ENCODE measurements around the gene SLC38A2.

SLC38A2 gene

DNA sequence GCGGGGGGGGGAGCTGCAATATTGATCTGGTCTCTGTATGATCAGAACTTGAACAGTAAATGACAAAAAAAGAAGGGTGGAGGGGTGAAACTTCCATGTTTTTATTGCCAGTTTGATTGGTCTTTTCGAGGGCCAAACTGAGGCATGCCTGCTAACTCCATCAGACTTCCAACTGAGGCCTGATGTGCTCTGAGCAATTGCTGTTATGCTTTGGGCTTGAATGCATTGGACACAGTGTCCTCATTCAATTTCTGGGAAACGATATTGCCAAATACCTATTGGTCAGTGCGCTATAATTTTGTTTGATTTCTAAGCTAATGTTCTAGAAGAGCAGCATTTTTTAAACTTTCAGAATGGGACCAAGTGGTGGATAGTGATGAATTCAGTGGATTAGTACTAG lies 2.1 kb upstream of the SLC38A2 start:
- DNase-seq (ENCODE audit: low spot score) = no peak

DNA sequence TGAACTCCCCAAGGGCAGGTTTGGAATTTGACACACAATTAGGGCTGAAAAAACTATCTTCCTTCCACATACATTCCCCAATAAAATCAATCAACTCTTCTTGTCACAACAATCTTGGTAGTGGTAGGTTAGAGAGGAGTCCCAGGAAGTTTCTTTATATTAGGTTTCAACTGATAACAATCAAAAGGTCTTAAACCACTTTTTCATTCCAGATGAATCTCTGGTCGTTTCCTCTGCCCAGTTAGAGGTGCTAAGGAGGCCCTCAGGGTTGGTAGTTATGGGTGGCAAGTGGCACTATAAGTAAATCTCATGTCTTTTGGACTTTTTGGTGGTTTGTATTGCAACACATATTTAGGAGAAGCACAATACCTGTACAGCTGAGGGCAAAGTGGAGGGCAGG lies 1.7 kb upstream of the SLC38A2 start:
- DNase-seq (ENCODE audit: low spot score) = no peak

DNA sequence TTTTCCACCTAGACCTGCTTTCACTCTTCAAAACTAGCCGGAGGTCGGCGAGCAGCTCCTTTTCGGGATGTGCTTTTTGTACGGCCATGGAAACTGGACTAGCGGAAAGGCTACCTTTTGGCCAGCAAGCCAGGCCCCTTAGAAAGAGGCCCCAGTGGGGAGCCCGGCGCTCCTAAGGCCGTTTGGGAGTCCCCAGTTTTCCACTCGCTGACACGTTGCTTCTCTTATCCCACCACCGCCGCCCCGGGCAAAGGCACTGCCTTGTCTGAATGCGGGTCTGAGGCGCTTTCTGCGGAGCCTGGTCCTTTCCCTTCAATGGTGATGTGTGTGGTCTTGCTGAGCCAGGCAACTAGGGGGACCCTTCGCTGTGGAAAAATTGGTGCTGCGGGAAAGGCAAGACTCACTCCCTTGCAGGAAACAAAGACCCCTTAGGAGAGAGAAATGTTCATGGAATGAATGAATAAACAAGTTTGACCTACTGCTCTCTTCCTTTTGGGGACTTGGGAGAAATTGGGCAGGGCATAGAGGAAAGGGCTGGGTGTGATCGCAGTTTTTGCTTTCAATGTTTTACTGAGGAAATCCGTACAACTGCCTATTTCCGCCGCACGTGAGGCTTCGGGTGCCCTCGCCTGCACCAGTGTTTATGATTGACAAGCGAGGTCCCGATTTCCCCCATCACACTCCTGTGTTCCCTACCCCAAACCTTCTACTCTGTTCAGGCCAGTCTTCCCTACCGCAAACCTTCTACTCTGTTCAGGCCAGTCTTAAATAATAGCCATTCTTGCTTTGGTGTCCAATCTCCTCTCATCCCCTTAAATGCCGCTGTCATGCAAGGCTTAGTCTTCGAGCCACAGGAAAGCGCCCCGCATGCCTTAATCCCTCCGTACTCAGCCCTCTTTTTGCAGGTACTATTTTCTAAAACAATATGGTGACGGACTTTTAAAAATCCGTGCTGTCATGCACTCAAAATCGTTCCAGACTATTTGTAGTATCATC lies 1.0 kb upstream of the SLC38A2 start:
- peak; percentile 58 for DNase-seq (ENCODE audit: low spot score)

DNA sequence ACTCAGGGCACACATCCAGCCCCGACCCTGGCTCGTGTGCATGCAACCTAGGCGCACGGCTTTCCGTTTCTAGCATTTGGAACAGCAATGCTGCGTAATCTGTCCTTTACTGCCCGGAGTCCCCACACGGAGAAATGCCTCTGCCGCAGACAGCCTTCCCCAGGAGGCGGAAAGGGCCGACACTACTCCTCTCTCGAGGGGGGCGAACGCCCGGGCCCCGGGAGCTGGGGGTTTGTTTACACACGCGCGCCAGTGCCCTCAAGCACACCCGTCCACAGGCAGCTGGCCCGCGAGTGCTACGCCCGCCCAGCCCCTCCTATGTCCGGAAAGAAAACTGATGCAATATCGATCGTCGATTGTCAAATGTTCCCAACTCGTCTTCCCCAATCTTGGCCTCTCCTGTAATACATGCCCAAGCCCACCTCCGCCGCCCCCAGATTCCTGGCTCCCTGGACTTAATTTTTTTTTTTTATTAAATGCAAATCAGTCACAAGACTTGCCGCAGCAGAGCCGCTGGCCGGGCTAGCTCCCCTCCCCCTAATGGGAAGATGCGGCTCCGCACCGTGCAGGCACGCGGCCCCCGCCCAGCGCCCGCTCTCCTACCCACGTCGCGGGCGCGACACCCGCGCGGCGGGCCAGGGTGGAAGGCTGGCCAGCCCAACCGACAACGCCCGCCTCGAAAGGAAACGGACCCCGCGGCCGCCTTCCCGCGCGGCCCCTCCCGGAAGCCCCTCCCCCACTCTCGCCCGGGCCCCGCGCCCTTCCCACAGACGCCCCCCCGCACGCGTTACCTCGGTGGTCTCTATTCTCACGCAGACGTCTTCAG lies 642 bp downstream of the SLC38A2 start:
- DNase-seq (ENCODE audit: low spot score) = peak; percentile 52

DNA sequence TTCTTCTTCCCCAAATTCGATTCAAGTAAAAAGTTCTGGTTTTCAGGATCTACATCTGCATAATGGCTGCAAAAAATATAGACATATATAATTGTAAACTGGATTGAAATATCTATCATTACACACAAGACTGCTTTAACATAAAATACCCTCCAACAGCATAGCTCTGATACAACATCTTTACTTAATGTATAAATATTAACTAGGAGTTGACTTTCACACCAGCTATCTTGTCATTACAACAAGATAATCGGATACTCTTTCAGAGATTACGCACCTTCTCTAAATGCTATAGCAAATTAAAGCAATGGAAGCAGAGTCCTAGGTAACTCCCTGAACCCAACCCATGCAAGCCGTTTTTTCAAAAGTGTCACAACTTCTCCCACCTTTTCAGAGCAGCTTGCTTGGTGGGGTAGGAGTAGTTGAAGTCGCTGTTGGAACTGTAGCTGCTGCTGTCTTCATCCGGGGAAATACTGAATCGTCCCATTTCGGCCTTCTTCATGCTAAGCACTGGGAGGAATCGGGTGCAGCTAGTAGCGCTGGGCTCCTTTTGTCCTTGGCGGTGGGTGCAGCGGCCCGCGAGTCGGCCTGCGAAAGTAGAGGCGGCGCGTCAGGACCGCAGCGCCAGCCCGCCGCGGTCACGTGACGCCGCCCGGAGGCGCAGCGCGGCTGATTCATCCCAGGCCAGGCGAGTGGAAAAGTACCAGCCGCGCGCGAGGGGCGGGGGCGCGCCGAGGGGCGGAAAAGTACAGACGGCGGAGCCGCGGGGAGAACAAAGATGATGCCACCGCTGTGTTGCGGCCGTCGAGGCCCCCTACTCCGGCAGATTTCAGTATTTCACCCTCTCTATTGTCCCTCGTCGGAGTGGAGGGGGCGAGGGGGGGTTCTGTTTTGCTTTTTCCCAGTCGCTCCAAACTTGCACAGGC lies 1.5 kb downstream of the SLC38A2 start:
- peak; percentile 94 for DNase-seq (ENCODE audit: low spot score)

DNA sequence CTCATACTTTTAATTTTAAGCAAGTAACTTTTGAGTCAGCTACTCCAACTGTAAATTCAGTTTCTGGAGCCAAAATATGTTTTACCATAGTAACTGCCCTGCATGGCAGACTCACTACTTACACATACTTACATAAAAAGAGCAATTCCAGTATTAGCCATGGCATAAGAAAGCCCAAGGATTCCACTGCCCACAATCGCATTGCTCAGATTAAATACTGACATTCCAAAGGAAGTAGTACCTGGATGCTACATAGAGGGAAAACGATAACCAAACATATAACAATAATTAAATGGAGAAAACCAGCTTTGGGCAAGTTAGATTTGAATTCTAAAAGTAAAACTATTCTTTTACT lies 2.2 kb downstream of the SLC38A2 start:
- no peak for DNase-seq (ENCODE audit: low spot score)

DNA sequence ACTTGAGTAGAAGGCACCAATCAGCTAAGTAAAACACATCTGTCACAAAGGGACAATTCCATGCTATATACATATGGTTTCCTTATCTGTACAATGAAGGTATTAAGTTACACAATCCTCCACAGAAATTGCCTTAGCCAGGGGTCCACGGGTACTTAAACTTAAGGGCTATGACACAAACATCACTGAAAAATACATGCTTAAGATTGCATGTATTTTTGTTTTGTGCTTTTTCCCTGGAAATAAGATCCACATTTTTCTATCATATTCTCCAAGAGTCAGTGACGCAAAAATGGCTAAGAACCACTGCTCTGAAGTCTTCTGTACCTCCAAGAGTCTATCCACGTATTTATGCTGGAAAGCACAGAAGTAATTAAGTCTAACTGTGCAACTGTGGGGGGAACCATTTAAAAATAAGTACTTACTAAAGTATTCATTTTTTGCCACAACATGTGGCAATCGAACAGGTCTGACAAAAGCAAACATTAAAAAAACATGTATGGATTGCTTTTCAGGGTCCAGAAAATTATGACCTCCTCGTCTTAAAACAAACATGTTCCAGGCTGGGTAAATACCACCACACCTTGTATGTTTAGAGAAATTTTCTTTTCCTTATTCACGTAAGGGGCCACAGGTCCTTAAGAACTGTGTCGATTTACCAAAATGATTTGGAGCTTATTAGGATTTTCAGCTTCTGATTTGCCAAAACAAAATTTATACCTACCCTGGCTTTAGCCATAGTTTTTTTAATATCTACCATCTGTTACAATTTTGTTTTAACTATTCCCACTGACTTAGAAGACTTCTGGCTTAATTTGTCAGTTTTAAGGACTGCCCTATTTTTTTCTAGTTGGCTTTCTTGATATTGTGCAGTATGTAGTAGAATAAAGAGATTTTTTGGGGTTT lies 2.8 kb downstream of the SLC38A2 start:
- no peak for DNase-seq (ENCODE audit: low spot score)

DNA sequence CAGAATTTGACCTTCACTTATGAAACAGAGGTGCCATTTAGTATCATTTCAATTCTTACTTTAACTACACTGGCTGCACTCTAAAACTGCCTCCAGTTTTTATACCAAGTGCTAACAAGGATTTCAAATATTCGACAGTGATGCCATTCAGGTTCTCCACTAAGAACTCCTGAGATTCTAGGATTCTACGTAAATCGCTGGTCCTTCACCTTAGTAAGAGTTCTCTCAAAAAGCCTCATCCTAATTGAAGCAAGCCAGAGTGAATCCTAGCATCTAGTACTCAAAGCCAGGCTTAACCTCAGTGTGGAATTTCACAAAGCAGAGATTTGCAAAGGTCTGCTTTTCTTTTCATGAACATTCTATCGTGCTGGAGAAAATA lies 3.5 kb downstream of the SLC38A2 start:
- no peak for DNase-seq (ENCODE audit: low spot score)

DNA sequence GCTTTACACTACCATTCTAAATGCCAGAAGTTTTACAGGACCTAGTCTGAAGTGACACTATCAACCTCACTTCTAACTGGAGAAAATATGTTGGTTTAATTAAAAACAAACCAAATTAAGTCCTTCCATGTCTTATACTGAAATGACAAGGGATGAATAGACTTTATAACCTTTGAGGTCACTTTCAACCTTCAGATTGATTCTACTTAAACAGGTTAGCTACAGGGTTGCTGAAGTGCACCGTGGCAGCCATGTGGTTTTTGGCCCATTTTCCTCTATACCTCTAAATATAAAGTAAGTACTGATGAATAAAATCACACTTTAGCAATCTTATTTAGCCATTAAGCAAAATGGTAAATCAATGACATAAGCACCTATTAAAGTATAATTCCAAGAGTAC lies 3.9 kb downstream of the SLC38A2 start:
- no peak for DNase-seq (ENCODE audit: low spot score)

DNA sequence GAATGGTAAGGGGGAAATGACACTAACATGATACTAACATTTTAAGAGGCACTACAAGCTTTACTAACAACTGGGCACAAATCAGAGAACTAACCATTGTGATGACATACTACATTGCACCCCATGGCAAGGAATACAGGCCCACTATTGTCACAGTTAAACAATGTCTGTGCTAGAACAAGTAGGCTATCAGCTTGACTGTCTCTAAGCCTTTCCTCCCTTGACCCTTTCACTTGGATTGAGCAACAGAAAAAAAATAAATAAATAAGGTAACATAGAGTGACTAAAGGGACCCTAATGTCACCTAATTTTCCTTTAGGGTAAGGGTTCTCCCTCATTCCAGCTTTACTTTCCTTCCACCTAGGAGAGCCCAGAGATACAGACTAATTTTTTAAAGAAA lies 4.4 kb downstream of the SLC38A2 start:
- no peak for DNase-seq (ENCODE audit: low spot score)

DNA sequence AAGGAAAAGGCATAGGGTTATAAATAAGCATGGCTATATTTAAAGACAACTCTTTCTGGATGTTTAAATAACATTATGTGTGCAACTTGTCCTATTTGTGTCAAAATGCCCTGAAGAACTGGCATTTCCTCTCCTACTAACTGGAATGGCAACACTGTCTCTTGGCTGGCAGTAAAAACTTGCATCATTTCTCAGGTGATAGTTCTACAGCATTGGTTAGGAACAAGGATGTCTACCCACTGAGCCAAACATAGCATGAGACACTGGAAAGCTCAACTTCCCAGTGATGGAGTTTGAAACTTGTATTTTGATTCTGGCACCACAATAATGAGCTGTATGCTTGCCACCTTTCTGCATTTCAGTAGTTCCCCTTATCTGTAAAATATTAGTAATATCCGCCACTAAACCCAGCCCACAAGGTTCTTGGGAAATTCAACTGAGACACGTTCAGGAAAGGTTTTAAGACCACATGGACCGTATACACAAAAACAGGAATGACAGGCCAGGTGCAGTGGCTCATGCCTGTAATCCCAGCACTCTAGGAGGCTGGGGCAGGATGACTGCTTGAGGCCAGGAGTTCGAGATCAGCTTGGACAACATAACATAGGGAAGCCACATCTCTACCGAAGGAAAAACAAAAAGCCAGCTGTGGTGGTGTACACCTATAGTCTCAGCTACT lies 5.1 kb downstream of the SLC38A2 start:
- no peak for DNase-seq (ENCODE audit: low spot score)

DNA sequence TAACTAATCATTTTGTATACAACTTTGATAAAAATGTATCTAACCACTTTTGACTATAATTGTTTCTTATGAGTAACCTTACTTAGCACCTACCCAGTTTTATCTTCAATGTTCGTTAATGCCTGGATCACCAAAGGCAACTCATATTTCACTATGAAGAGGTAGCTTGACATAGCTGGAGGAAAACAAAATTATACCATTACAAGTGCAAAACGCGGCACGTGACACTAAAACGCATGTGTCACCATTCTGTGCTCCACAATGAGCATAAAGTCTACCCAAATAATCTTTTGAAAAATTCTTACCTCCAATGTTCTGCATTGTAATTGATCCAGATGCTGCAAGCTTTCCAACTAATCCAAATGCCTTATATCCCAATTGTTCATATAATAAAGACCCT lies 5.8 kb downstream of the SLC38A2 start:
- no peak for DNase-seq (ENCODE audit: low spot score)

DNA sequence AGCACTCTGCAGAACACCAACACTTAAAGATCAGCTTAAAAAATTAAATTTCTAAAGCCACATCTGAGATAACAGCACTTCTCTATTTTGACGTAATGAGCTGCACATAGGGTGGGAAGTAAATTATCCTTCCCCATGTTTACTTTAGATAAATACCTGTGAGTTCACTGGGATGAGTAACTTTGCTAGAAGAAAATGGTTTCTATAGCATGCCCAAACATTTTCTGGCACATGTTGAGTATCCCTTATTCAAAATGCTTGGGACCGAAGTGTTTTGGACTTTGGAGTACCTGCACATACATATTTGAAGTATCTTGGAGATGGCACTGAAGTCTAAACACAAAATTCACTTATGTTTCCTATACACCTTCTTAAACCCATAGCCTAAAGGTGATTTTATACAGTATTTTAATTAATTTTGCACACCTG lies 6.6 kb downstream of the SLC38A2 start:
- DNase-seq (ENCODE audit: low spot score) = no peak

DNA sequence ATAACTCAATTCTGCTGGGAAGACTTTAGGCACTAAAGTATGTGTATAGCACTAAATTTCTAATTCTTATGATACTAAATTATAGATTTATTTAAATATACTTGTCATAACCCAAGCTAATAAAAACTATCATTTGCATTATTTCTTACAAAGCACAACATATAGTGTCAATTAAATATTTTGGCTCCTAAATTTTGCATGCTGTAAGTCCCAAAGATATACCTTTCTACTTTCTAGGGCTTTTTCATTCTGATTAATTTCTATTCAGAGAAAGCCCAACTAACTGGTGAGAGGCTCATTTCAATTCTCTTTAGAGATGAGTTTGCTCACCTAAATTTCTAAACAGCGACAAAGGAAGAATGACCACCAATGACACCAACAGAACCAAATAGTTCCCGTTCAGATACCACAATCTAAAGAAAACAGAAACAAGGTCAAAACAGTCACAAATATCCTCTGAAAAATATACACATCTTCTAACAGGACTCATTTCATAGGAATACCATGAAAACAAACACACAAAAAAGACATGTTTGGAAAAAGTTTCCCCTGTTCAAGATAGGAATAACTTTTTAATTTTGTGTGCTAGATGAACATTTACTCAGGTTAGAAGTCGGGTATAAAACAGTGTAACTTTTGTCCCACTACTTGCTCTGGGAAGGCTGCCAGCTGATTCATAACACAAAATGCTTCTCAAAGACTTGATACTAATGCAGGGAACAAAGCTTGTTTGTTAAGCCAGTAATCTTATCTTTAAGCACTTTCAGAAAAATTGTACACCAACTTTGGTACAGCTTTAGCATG lies 7.6 kb downstream of the SLC38A2 start:
- peak; percentile 55 for DNase-seq (ENCODE audit: low spot score)

DNA sequence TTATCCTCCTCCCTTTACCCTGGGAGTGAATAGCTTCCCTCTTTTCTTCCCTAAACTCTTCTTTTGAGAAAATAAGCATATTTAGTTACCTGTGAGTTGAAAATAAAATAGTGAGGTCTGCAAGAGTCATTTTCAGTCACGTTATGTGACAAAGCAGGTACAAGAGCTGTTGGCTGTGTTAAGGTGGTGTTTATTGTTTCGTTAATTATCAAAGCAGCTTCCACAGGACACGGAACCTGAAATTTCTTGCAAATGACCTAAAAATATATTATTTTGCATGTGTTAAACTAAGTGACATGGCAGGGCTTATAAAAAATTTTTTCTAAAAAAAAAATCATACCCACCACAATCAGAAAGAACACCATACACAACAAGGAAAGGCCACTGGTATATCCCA lies 8.3 kb downstream of the SLC38A2 start:
- no peak for DNase-seq (ENCODE audit: low spot score)

DNA sequence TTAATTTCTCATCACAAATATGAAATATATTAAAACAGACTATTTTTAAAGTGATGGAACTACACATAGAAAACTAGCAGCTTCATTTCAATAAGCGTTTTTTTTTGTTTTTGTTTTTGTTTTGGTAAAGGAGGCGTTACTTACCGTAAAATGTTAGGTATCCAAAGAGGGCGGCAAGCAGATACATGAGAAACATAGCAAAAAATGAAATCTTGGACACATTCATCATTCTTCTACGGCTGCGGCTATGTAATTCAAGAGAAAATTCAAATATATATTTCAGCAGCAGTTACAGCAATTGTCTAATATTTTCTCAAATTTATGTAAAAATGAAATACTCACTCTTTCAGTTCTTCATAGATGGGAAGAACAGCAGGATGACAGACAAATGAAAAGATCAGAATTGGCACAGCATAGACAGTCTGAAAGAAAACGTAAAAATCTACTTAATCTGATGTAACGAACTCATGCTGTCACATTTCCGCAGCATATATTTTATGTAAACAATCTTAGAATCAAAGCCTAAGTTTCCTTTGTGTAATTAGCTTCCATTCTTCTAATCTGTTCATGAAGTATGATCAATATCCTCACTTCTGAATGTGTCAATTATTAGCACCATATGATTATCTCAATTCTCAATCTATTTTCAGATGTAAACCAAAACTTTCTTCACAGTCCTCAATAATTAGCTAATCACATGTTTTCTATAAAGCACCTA lies 8.8 kb downstream of the SLC38A2 start:
- no peak for DNase-seq (ENCODE audit: low spot score)

DNA sequence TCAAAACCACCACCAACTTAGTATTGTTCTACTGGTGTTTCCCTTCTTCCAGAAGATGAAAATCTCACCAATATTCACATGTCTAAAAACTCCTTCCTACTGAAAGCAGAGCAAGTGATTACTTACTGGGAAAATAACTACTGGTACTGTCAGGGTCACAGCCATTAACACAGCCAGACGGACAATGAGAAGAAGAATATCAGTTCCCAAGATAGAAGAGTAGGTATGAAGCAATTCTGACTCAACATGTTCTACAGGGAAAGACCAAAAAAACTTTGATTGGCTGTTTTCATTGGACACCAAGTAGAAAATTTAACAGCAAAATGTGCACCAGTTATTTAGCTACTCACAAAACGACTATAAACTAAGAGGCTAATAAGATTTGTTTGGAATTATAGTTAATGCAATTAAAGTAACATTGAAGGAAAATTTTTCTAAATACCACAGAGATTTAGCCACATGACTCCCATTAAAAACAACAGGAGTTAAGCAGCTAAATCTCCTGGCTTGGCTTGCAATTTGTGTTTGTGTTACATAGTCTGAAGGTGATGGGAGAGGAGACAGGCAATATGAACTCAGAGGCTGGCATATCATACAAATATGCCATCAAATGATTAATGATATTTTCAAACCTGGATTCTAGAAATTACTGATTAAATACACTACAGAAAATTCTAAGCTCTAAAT lies 9.5 kb downstream of the SLC38A2 start:
- DNase-seq (ENCODE audit: low spot score) = no peak

DNA sequence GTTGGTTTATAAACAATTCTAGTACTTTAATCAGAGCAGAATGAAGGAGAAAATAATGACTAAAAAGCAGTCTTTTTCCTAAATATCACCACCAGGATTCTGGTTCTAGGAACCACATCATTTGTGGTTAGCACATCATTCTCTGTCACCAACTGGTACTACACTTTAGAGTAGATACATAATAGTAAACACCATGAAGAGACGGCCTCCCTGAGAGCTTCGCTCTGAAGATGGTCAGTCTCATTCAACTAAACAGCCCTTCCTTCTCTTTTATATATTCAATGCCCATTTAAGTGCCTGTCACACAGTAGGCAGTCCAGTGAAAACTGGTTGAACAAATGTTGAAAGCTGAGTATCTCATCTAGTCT lies 10.9 kb downstream of the SLC38A2 start:
- DNase-seq (ENCODE audit: low spot score) = no peak
